HCT116 (cell line): ENCODE results near the gene RIN1. TPM values are rescaled to one million over a fixed set of nuclear protein-coding genes. Genes with fewer than 3 reads are reported as not detected.

Experiments
- ATAC-seq: fragments of 200-7000 bp; cut with Tn5 transposase; 2 replicates; pipeline ENCODE4 v1.9.1; 2020; ENCODE audit warnings: mild to moderate bottlenecking, moderate library complexity
- BruUV-seq: library from RNA; stranded (reverse); fragments of 400-500 nt; replicated peaks from 2 replicates; lab custom pipeline; 2021; lab: Mats Ljungman, UMichigan
- CTCF ChIA-PET: fragments of 300-600 bp; sonication (Branson Sonifier 250); formaldehyde crosslinking; loops from one replicate; lab custom pipeline; 2021; ENCODE audit warnings: antibody characterized with exemption; lab: Charles Lee
- POLR2A ChIA-PET: fragments of 300-600, 350-600 bp; sonication (Branson Sonifier 250); formaldehyde crosslinking; loops from one replicate; lab custom pipeline; 2021; ENCODE audit warnings: antibody characterized with exemption; lab: Charles Lee
- RAD21 ChIA-PET, 2 experiments: fragments of 300-600 bp; sonication (Branson Sonifier 250); formaldehyde crosslinking; loops; one replicate each; lab custom pipeline; 2023; ENCODE audit warnings: low total read pairs in 2 of 2; ENCODE audit not compliant: uncharacterized antibody in 2 of 2, unreplicated experiment in 2 of 2, low non-redundant PET in 1 of 2; lab: Charles Lee
- DNase-seq: peaks from one replicate; pipeline ENCODE4 v3.0.0-alpha.2; 2010; ENCODE audit warnings: low read depth, low spot score
- H2AFZ ChIP-seq: fragments of 200-600 bp; shearing (Covaris generic), sonication (generic); 2 replicates; pipeline ENCODE4 v1.6.1; 2017; ENCODE audit warnings: low read depth, mixed run types, mixed read lengths, antibody characterized with exemption, low read length; ENCODE audit not compliant: poor library complexity, severe bottlenecking
- H3K27ac ChIP-seq: 2 replicates; pipeline ENCODE4 v1.5.1; 2012; ENCODE audit warnings: low read depth, low read length
- H3K27me3 ChIP-seq: fragments of 200-600 bp; sonication (generic); 2 replicates; pipeline ENCODE4 v1.6.1; 2016; ENCODE audit warnings: mixed run types, low read length, mixed read lengths; ENCODE audit not compliant: insufficient read depth
- H3K36me3 ChIP-seq, 2 experiments: fragments of 200-500 bp in 1 of 2; fragments of 200-600 bp in 1 of 2; sonication (Bioruptor generic) in 1 of 2; sonication (generic) in 1 of 2; 2 replicates each; pipeline versions ENCODE4 v1.5.1 to v1.6.1; 2014 to 2016; ENCODE audit warnings: low read length in 2 of 2, inconsistent platforms in 1 of 2, mixed read lengths in 1 of 2, mixed run types in 1 of 2; ENCODE audit not compliant: insufficient read depth in 2 of 2, control insufficient read depth in 1 of 2
- H3K4me1 ChIP-seq, 2 experiments: fragments of 200-600 bp in 1 of 2; sonication (generic) in 1 of 2; 2 replicates each; pipeline versions ENCODE4 v1.5.1 to v1.6.1; 2012 to 2017; ENCODE audit warnings: low read length in 2 of 2, inconsistent platforms in 1 of 2, mild to moderate bottlenecking in 1 of 2, mixed read lengths in 1 of 2, mixed run types in 1 of 2, moderate library complexity in 1 of 2; ENCODE audit not compliant: insufficient read depth in 2 of 2, control insufficient read depth in 1 of 2
- H3K4me2 ChIP-seq: fragments of 200-600 bp; sonication (generic); 2 replicates; pipeline ENCODE4 v1.6.1; 2017; ENCODE audit warnings: mixed run types, low read length, mixed read lengths
- H3K4me3 ChIP-seq, 2 experiments: fragments of 200-600 bp in 1 of 2; sonication (generic) in 1 of 2; replicated peaks in 1 of 2; 2 replicates each; pipeline ENCODE4 v1.5.1; 2011 to 2016; ENCODE audit warnings: low read length in 2 of 2, control low read depth in 1 of 2, low read depth in 1 of 2, mild to moderate bottlenecking in 1 of 2, mixed read lengths in 1 of 2, mixed run types in 1 of 2
- H3K79me2 ChIP-seq: fragments of 200-600 bp; sonication (generic); 2 replicates; pipeline ENCODE4 v1.6.1; 2017; ENCODE audit warnings: mild to moderate bottlenecking, mixed run types, low read length, moderate library complexity, mixed read lengths; ENCODE audit not compliant: insufficient read depth
- H3K9ac ChIP-seq: fragments of 200-600 bp; sonication (generic); 2 replicates; pipeline ENCODE4 v1.6.1; 2016; ENCODE audit warnings: low read length, mixed read lengths
- H3K9me2 ChIP-seq: fragments of 200-600 bp; sonication (generic), shearing (Covaris generic); 2 replicates; pipeline ENCODE4 v1.6.1; 2017; ENCODE audit warnings: mixed run types, mild to moderate bottlenecking, moderate library complexity; ENCODE audit not compliant: insufficient read depth
- H3K9me3 ChIP-seq, 2 experiments: fragments of 200-500 bp in 1 of 2; fragments of 200-600 bp in 1 of 2; sonication (Bioruptor generic) in 1 of 2; sonication (generic) in 1 of 2; 2 replicates each; pipeline ENCODE4 v1.6.1; 2014 to 2017; ENCODE audit warnings: low read length in 2 of 2, mixed read lengths in 2 of 2, inconsistent platforms in 1 of 2, low read depth in 1 of 2, mild to moderate bottlenecking in 1 of 2, mixed run types in 1 of 2, moderate library complexity in 1 of 2; ENCODE audit not compliant: control insufficient read depth in 1 of 2, insufficient read depth in 1 of 2
- H4K20me1 ChIP-seq: fragments of 200-600 bp; sonication (generic), shearing (Covaris generic); 2 replicates; pipeline ENCODE4 v1.6.1; 2017; ENCODE audit warnings: mixed run types, mild to moderate bottlenecking, moderate library complexity; ENCODE audit not compliant: insufficient read depth
- intact Hi-C: fragments of 100-400 bp; cut with micrococcal nuclease; formaldehyde crosslinking; loops from 2 replicates; pipeline ENCODE4 v1.10.0; 2022
- total RNA-seq: library from RNA; stranded (reverse); gene quantifications from one replicate; pipeline ENCODE4 v1.2.1, GENCODE V29; 2021; ENCODE audit not compliant: unreplicated experiment
- TF ChIP-seq, protein P1 (sequence below), 3 experiments: fragments of 200-600 bp in 1 of 3; sonication (generic) in 1 of 3; IDR thresholded peaks in 2 of 3; conservative IDR thresholded peaks in 1 of 3; 2 replicates each; pipeline ENCODE4 v1.5.1; 2012 to 2017; ENCODE audit warnings: low read depth in 2 of 3, low read length in 2 of 3, antibody characterized with exemption in 1 of 3, borderline replicate concordance in 1 of 3, control low read depth in 1 of 3, mild to moderate bottlenecking in 1 of 3, mixed read lengths in 1 of 3, mixed run types in 1 of 3, moderate library complexity in 1 of 3; ENCODE audit not compliant: insufficient read depth in 1 of 3
- TF ChIP-seq, protein P2 (sequence below): IDR thresholded peaks from 2 replicates; pipeline ENCODE4 v1.6.1; 2012; ENCODE audit warnings: low read depth

Gene RIN1
- total RNA-seq, 1 experiment from 2014 or later = 38.7 TPM

DNA sequence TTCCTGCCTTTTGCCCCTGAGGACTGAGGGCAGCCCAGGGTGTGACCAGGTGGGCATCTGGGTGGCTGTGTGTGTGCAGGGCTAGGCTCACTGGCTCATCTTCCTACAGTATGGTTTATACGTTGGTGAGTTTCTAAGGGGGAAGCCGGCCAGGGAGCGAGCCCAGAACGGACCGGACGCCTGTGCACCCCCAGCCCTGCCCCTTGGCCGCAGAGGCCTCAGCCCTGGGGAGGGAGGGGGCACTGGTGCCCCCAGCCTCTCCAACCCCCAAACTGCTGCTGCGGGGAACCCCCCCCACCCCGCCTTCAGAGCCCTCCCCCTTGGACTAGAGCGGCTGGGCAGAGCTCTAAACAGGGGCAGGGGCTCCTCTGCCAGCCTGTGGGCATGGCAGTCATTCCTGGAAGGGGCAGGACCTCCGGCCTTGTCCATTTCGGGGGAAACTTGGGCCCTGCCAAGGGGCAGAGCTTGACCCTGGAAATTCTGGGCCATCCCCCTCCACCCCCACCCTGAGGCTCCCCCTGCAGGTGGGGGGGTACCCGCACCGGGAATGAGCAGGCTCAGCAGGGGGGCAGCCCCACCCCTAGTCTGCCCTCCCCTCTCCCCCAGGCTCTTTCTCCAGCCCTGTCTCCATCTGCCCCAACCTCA is 52.7 kb downstream of the RIN1 start:
- ChIA-PET CTCF (interaction anchor here (1.0 to 3.0 kb wide), 3 partner anchors 11 to 572 kb away, joined by 3 to 17 read pairs (median 3); partner anchors contain the start of gene KAT5), RAD21 (no interaction called here), POLR2A (no interaction called here)
- Histone ChIP-seq H3K9me3 (no peaks in the 10 kb centered on the region), H3K4me1 (peaks cover 4 to 35% of the 10 kb centered on the region in 2 experiments; a peak in 3 of 4 replicates), H3K4me3 (no peak overlapping the region), H3K9me2 (no peaks in the 10 kb centered on the region), H3K36me3 (no peaks in the 10 kb centered on the region), H3K27me3 (no peaks in the 10 kb centered on the region), H4K20me1 (no peaks in the 10 kb centered on the region), H3K9ac (no peak overlapping the region), H3K4me2 (no peak overlapping the region), H2AFZ (no peak overlapping the region), H3K79me2 (peaks cover 18% of the 10 kb centered on the region), H3K27ac (0 out of 2 replicates have a peak overlapping the region, but pooled peaks have one; percentile 31)
- no TSS peak for BruUV-seq
- TF ChIP-seq, protein P1, sequence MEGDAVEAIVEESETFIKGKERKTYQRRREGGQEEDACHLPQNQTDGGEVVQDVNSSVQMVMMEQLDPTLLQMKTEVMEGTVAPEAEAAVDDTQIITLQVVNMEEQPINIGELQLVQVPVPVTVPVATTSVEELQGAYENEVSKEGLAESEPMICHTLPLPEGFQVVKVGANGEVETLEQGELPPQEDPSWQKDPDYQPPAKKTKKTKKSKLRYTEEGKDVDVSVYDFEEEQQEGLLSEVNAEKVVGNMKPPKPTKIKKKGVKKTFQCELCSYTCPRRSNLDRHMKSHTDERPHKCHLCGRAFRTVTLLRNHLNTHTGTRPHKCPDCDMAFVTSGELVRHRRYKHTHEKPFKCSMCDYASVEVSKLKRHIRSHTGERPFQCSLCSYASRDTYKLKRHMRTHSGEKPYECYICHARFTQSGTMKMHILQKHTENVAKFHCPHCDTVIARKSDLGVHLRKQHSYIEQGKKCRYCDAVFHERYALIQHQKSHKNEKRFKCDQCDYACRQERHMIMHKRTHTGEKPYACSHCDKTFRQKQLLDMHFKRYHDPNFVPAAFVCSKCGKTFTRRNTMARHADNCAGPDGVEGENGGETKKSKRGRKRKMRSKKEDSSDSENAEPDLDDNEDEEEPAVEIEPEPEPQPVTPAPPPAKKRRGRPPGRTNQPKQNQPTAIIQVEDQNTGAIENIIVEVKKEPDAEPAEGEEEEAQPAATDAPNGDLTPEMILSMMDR (IDR thresholded peaks at IDR 0.05 in 2 of 3, conservative IDR thresholded peaks at IDR 0.05 in 1 of 3; ENCODE audit: borderline replicate concordance in 1 of 3, insufficient read depth in 1 of 3, low read depth in 2 of 3, low read length in 2 of 3) = peak in 2 of 3 experiments; percentile 17 to 21; a peak in 2 of 6 replicates
- TF ChIP-seq, protein P2, sequence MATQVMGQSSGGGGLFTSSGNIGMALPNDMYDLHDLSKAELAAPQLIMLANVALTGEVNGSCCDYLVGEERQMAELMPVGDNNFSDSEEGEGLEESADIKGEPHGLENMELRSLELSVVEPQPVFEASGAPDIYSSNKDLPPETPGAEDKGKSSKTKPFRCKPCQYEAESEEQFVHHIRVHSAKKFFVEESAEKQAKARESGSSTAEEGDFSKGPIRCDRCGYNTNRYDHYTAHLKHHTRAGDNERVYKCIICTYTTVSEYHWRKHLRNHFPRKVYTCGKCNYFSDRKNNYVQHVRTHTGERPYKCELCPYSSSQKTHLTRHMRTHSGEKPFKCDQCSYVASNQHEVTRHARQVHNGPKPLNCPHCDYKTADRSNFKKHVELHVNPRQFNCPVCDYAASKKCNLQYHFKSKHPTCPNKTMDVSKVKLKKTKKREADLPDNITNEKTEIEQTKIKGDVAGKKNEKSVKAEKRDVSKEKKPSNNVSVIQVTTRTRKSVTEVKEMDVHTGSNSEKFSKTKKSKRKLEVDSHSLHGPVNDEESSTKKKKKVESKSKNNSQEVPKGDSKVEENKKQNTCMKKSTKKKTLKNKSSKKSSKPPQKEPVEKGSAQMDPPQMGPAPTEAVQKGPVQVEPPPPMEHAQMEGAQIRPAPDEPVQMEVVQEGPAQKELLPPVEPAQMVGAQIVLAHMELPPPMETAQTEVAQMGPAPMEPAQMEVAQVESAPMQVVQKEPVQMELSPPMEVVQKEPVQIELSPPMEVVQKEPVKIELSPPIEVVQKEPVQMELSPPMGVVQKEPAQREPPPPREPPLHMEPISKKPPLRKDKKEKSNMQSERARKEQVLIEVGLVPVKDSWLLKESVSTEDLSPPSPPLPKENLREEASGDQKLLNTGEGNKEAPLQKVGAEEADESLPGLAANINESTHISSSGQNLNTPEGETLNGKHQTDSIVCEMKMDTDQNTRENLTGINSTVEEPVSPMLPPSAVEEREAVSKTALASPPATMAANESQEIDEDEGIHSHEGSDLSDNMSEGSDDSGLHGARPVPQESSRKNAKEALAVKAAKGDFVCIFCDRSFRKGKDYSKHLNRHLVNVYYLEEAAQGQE = no peak
- no peak for ATAC-seq
- DNase-seq = no peak
- intact Hi-C loops = no loop called here
